Measurements from ENCODE around the gene SLC6A15. TPM values are rescaled to one million over a fixed set of nuclear protein-coding genes. Genes with fewer than 3 reads are reported as not detected.
A peak's percentile ranks its signal among the peaks of the same experiment; 100 is the strongest.

Gene SLC6A15
- total and polyA plus RNA-seq, 4 donors = not detected

DNA sequence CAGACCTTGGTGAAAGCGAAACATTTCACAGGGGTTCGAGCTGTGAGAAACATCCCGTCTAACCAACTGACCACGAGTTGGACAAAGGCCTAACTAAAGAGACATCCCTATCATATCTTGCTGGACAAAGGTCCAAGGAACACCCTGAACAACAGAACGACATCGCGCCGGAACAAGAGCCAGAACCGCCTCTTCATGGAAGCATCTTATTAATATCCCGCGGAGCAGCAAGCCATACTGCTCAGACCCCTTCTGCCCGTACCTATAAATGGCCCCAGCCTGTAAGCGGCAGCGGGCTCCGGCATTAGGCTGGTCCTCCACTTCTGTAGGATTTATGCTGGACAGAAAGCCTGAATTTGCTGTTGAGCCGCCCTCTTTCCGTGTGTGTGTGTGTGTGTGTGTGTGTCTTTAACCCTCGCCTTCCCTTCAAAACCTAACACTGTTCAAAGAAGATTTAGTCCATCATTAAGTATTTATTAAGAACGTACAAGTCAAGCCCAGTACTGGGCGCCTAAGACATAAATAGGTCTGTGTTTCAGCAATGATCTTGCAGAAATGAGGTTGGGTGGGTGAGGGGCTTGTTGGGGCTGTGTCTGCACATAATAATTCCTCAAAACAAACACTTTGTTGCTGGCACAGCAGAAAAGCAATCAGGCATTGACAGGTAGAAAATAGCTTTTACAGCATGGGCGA is 1.9 kb downstream of the SLC6A15 start:
- WGBS = 13% methylated on average over 21 of the region's 21 CpGs
- Histone ChIP-seq H3K4me1 (ENCODE audit: control insufficient read depth in 4 of 4, insufficient read depth in 4 of 4, low read length in 3 of 4) (peaks cover 4 to 18% (median 8%) of the 10 kb centered on the region in 4 donors), H3K9ac (ENCODE audit: low read depth in 1 of 2, low read length in 2 of 2) (no peak overlapping the region), H3K4me3 (ENCODE audit: low read depth in 1 of 3, low read length in 3 of 3) (peak overlapping the region in 1 of 3 donors; percentile 23), H3K27me3 (ENCODE audit: control insufficient read depth in 4 of 4, insufficient read depth in 4 of 4, low read length in 3 of 4) (peaks cover 0 to 17% (median 5%) of the 10 kb centered on the region in 4 donors), H3K9me3 (ENCODE audit: control insufficient read depth in 4 of 4, low read length in 3 of 4) (no peaks in the 10 kb centered on the region), H3K36me3 (ENCODE audit: control insufficient read depth in 4 of 4, insufficient read depth in 3 of 4, low read depth in 1 of 4, low read length in 3 of 4) (no peaks in the 10 kb centered on the region), H3K27ac (ENCODE audit: low read depth in 1 of 2, low read length in 2 of 2) (no peak overlapping the region)
- TF ChIP-seq, protein P1, sequence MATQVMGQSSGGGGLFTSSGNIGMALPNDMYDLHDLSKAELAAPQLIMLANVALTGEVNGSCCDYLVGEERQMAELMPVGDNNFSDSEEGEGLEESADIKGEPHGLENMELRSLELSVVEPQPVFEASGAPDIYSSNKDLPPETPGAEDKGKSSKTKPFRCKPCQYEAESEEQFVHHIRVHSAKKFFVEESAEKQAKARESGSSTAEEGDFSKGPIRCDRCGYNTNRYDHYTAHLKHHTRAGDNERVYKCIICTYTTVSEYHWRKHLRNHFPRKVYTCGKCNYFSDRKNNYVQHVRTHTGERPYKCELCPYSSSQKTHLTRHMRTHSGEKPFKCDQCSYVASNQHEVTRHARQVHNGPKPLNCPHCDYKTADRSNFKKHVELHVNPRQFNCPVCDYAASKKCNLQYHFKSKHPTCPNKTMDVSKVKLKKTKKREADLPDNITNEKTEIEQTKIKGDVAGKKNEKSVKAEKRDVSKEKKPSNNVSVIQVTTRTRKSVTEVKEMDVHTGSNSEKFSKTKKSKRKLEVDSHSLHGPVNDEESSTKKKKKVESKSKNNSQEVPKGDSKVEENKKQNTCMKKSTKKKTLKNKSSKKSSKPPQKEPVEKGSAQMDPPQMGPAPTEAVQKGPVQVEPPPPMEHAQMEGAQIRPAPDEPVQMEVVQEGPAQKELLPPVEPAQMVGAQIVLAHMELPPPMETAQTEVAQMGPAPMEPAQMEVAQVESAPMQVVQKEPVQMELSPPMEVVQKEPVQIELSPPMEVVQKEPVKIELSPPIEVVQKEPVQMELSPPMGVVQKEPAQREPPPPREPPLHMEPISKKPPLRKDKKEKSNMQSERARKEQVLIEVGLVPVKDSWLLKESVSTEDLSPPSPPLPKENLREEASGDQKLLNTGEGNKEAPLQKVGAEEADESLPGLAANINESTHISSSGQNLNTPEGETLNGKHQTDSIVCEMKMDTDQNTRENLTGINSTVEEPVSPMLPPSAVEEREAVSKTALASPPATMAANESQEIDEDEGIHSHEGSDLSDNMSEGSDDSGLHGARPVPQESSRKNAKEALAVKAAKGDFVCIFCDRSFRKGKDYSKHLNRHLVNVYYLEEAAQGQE (IDR thresholded peaks at IDR 0.05) = no peak
- TF ChIP-seq FOXA2 (IDR thresholded peaks at IDR 0.05) (no peak), SP1 (IDR thresholded peaks at IDR 0.05) (no peak), JUND (IDR thresholded peaks at IDR 0.05) (no peak), TAF1 (conservative IDR thresholded peaks at IDR 0.05) (no peak), HNF4A (conservative IDR thresholded peaks at IDR 0.05) (no peak), ZBTB33 (IDR thresholded peaks at IDR 0.05) (no peak), HNF4G (IDR thresholded peaks at IDR 0.05) (no peak), RAD21 (IDR thresholded peaks at IDR 0.05) (no peak), EGR1 (IDR thresholded peaks at IDR 0.05; ENCODE audit: low read depth in 2 of 2) (no peak), FOXA1 (IDR thresholded peaks at IDR 0.05) (no peak), YY1 (IDR thresholded peaks at IDR 0.05) (no peak)
- TF ChIP-seq, protein P2, sequence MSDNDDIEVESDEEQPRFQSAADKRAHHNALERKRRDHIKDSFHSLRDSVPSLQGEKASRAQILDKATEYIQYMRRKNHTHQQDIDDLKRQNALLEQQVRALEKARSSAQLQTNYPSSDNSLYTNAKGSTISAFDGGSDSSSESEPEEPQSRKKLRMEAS (IDR thresholded peaks at IDR 0.05) = no peak
- TF ChIP-seq, protein P3, sequence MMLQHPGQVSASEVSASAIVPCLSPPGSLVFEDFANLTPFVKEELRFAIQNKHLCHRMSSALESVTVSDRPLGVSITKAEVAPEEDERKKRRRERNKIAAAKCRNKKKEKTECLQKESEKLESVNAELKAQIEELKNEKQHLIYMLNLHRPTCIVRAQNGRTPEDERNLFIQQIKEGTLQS (IDR thresholded peaks at IDR 0.05) = no peak
- TF ChIP-seq, protein P4, sequence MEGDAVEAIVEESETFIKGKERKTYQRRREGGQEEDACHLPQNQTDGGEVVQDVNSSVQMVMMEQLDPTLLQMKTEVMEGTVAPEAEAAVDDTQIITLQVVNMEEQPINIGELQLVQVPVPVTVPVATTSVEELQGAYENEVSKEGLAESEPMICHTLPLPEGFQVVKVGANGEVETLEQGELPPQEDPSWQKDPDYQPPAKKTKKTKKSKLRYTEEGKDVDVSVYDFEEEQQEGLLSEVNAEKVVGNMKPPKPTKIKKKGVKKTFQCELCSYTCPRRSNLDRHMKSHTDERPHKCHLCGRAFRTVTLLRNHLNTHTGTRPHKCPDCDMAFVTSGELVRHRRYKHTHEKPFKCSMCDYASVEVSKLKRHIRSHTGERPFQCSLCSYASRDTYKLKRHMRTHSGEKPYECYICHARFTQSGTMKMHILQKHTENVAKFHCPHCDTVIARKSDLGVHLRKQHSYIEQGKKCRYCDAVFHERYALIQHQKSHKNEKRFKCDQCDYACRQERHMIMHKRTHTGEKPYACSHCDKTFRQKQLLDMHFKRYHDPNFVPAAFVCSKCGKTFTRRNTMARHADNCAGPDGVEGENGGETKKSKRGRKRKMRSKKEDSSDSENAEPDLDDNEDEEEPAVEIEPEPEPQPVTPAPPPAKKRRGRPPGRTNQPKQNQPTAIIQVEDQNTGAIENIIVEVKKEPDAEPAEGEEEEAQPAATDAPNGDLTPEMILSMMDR (IDR thresholded peaks at IDR 0.05; ENCODE audit: low read depth, low read length, missing input control) = no peak
- no peak for DNase-seq (ENCODE audit: low spot score)

GRCh38 chr12:84904051-84904450 is 8.5 kb downstream of the SLC6A15 start:
- no peak for DNase-seq (ENCODE audit: low spot score)
- H3K4me3 ChIP-seq (ENCODE audit: low read depth in 1 of 3, low read length in 3 of 3) = no peak overlapping the region
- no peak overlapping the region for H3K27ac ChIP-seq (ENCODE audit: low read depth in 1 of 2, low read length in 2 of 2)
- H3K27me3 ChIP-seq (ENCODE audit: control insufficient read depth in 4 of 4, insufficient read depth in 4 of 4, low read length in 3 of 4) = no peaks in the 10 kb centered on the region
- TF ChIP-seq SP1 (IDR thresholded peaks at IDR 0.05) (no peak), HNF4G (IDR thresholded peaks at IDR 0.05) (no peak), NR2F2 (IDR thresholded peaks at IDR 0.05) (no peak)
- no peaks in the 10 kb centered on the region for H3K4me1 ChIP-seq (ENCODE audit: control insufficient read depth in 4 of 4, insufficient read depth in 4 of 4, low read length in 3 of 4)
- H3K9ac ChIP-seq (ENCODE audit: low read depth in 1 of 2, low read length in 2 of 2) = no peak overlapping the region
- no peaks in the 10 kb centered on the region for H3K9me3 ChIP-seq (ENCODE audit: control insufficient read depth in 4 of 4, low read length in 3 of 4)
- no peaks in the 10 kb centered on the region for H3K36me3 ChIP-seq (ENCODE audit: control insufficient read depth in 4 of 4, insufficient read depth in 3 of 4, low read depth in 1 of 4, low read length in 3 of 4)
- WGBS = 21% methylated on average over 2 of the region's 2 CpGs

Data from liver (tissue), 9 donors.